NCI-H2107 treated with DMSO at 0.1 percent for 48 hours (cell line): ENCODE measurements around the gene GLB1L3.

Experiments used
- DNase-seq: peaks from one replicate; lab custom pipeline; 2025; ENCODE audit not compliant: unreplicated experiment; lab: John Stamatoyannopoulos, UW

The GLB1L3 gene

DNA sequence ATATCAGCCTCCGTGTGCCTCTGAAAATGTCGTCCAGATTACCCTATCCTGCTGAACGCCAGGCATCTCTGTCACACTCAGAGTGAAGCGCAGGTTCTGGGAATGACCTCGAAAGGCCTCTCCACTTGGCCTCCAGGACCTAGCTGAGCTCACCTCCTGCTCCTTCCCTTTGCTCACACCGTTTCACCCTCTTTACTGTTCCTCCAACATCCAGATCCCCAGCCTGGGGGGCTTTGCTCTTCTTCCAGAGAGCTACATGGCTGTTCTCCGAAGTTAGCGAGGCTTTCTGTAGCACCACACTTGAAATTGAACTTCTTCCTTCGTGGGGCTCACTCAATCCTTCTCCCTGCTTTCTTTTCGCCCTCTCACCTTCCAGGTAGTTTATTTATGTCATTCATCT, 83.5 kb downstream of the GLB1L3 start:
- no peak for DNase-seq

DNA sequence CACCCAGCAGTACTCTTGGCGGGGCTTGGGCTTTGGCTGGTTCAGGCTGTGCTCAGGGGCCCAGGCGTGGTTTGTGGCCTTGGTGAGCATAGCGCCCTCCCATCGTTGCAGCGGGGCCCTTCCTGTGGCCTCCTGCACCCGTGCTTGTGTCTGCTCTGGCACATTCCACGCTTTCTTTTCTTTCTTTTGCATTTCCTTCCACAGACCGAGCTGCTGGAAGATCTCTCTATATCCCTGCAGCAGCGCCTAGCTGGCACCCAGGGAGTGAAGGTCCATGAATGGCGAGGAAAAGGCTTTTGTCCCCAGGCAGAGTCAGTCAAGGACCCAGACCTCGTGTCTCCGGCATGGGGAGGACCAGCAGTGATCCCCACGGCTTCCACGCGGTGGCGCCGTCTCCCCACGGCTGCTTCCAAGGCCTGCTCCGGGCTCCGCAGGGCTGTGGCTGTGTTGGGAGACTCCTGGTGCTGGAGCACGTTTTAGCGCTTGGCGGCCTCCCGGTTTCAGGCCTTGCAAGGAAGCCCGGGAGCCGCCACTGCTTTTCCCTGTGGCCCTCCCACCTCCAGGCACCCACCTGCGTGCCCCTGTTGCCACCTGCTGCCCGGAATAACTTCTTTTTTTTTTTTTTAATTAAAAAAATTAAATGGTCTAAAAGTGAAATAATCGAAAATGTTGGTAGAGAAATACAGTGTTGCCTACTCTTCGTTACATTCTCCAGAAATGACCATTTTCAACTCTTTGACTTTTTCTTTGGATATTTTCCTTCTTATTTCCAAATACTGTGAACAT, 84.1 kb downstream of the GLB1L3 start:
- DNase-seq = peak; percentile 89

GRCh38 chr11:134361661-134362060, 85.5 kb downstream of the GLB1L3 start:
- no peak for DNase-seq

- DNase-seq = no peak
Observed at GRCh38 chr11:134362192-134362901, 86.2 kb downstream of the GLB1L3 start.

- no peak for DNase-seq
Observed at GRCh38 chr11:134363161-134363560, 87.0 kb downstream of the GLB1L3 start.

DNA sequence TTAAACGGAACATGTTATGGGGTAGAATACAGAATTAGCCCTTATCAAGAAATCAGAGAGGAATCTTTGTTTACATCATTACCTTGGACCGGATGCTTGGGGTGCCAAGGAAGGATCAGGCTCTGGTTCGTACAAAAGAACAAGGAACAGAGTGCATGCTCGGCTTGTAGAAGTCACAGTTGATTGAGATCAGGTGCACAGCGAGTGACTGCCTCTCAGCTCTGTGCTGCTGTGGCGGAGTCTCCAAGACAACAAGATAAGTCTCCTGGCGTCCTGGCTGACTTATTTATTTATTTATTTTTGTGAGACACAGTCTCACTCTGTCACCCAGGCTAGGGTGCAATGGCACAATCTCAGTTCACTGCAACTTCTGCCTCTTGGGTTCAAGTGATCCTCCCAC, 87.4 kb downstream of the GLB1L3 start:
- DNase-seq = no peak

- no peak for DNase-seq
Observed at GRCh38 chr11:134364261-134364660, 88.1 kb downstream of the GLB1L3 start.

- no peak for DNase-seq
Observed at GRCh38 chr11:134365011-134365925, 89.1 kb downstream of the GLB1L3 start.

DNA sequence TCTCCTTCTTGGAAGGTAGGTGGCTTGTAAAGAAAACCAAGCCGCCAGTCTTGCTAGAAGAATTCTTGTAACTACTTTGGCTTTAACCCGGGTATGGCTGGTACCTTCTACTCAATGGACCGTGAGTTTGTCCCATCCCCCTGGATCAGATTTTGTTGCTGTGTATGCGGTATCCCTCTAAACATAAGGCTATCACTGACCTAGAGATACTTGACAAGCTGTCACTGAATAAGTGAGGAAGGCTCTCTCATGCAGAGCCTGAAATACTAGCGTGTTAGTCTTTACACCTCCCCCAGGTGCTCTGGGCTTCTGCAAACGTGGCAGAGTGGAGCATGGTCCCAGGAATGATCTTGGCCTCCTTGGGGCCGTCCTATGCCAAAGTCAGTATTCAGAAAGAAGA, 90.1 kb downstream of the GLB1L3 start:
- no peak for DNase-seq

GRCh38 chr11:134367781-134368180, 91.6 kb downstream of the GLB1L3 start:
- peak; percentile 89 for DNase-seq
